ENCODE measurements around the gene TTLL11. TPM values are rescaled to one million over a fixed set of nuclear protein-coding genes. Genes with fewer than 3 reads are reported as not detected.

TTLL11 gene
- total RNA-seq, 3 donors from 2014 or later: 6.0 to 22.2 (median 6.4) TPM

- Histone ChIP-seq H3K4me3 (no peak overlapping the region), H3K36me3 (ENCODE audit: low read depth) (no peaks in the 10 kb centered on the region), H3K9me3 (no peaks in the 10 kb centered on the region), H3K4me1 (ENCODE audit: low read depth) (no peaks in the 10 kb centered on the region)
- intact Hi-C loops (cut with DNase I, micrococcal nuclease): loop anchor here in 1 of 2 donors (10.0 kb wide), 1 partner anchor 687 kb away; no protein-coding TSS in a partner anchor
- DNase-seq: no peak
- TF ChIP-seq CTCF (IDR thresholded peaks at IDR 0.05): no peak
- no peak for ATAC-seq
Observed at GRCh38 chr9:122127396-122127798, 34.3 kb upstream of the TTLL11 start.

GRCh38 chr9:122126331-122127261 lies 33.5 kb upstream of the TTLL11 start:
- intact Hi-C loops (cut with DNase I, micrococcal nuclease): loop anchor here in 1 of 2 donors (10.0 kb wide), 1 partner anchor 688 kb away; no protein-coding TSS in a partner anchor
- Histone ChIP-seq H3K9me3 (no peaks in the 10 kb centered on the region), H3K4me3 (no peak overlapping the region), H3K36me3 (ENCODE audit: low read depth) (no peaks in the 10 kb centered on the region), H3K4me1 (ENCODE audit: low read depth) (no peaks in the 10 kb centered on the region)
- ATAC-seq: no peak
- DNase-seq: no peak
- TF ChIP-seq CTCF (IDR thresholded peaks at IDR 0.05): no peak

DNA sequence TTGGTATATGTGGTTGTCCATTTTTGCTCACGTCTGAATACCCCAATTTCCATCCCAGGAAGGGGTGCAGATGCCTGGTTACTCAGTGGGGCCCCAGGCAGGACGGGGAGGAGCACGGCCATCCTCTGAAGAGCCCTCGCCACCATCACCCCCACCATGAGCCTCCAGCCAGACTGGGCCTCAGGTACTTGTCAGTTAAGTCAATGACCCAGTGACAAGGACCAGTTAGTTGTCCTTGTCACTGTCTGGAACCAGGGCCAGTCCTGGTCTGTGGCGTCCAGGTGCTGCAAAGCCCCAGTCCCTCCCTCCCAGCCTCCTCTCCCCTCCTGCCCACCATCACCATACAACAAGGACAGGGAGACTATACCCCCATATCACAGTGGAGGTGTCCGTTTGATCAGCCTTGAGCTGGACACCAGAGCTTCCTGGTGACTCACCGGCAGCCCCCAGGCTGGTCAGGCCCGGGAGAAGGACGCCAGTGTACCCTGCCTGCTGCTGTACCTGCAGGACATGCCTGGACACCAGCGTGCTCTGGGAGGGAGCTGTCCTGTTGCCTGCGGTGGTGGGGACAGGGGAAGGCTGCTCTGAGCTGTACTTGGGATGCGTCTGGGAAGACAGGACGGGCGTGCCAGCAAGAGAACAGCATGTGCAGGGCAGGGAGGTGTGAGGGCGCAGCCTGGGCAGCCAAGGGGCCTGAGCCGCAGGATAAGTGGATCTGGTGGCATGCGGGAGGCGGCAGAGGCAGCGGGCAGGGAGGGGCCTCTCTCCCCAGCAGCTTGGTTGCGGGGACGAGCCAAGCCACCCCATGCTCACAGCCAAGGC lies 32.6 kb upstream of the TTLL11 start:
- no peak for TF ChIP-seq CTCF (IDR thresholded peaks at IDR 0.05)
- no peak overlapping the region for H3K4me3 ChIP-seq
- no peaks in the 10 kb centered on the region for H3K4me1 ChIP-seq (ENCODE audit: low read depth)
- ATAC-seq: peak; percentile 6
- DNase-seq: no peak
- no peaks in the 10 kb centered on the region for H3K9me3 ChIP-seq
- intact Hi-C loops (cut with DNase I, micrococcal nuclease): loop anchor here (1.0 to 10.0 kb wide), 3 partner anchors 225 to 689 kb away; no protein-coding TSS in a partner anchor
- H3K36me3 ChIP-seq (ENCODE audit: low read depth): no peaks in the 10 kb centered on the region

DNA sequence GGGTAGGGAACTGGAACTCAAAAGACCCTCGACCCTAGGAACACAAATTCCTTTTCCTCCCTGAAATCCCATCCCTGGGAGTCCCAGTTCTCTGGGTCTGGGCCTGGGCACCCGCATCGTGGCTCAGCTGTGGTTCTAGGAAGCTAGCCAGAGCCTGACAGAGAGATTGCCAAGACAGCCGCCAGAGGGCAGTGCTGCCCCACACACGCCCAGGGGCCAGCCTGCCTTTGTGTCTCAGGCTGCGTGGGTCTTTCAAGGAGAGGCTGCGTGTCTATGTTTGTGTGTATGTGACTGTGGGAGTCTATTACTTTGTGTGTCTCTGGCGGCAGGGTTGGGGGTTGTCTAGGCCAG lies 32.0 kb upstream of the TTLL11 start:
- peak; percentile 90 for TF ChIP-seq CTCF (IDR thresholded peaks at IDR 0.05)
- DNase-seq (peak; percentile 71 to 87 (median 86)), ATAC-seq (peak; percentile 86)
- intact Hi-C loops (cut with DNase I, micrococcal nuclease): loop anchor here (1.0 to 10.0 kb wide), 3 partner anchors 225 to 690 kb away; no protein-coding TSS in a partner anchor
- no peaks in the 10 kb centered on the region for H3K9me3 ChIP-seq
- no peaks in the 10 kb centered on the region for H3K36me3 ChIP-seq (ENCODE audit: low read depth)
- no peaks in the 10 kb centered on the region for H3K4me1 ChIP-seq (ENCODE audit: low read depth)
- no peak overlapping the region for H3K4me3 ChIP-seq

- no peak for ATAC-seq
- intact Hi-C loops (cut with DNase I, micrococcal nuclease): loop anchor here in 1 of 2 donors (2.0 to 10.0 kb wide), 2 partner anchors 226 to 690 kb away; no protein-coding TSS in a partner anchor
- H3K9me3 ChIP-seq: no peaks in the 10 kb centered on the region
- H3K36me3 ChIP-seq (ENCODE audit: low read depth): no peaks in the 10 kb centered on the region
- TF ChIP-seq CTCF (IDR thresholded peaks at IDR 0.05): no peak
- DNase-seq: no peak
- no peaks in the 10 kb centered on the region for H3K4me1 ChIP-seq (ENCODE audit: low read depth)
- H3K4me3 ChIP-seq: no peak overlapping the region
Observed at GRCh38 chr9:122124528-122124927, 31.4 kb upstream of the TTLL11 start.

Data from mucosa of descending colon (tissue), 3 donors.